ENCODE measurements around the gene HYAL3. TPM values are rescaled to one million over a fixed set of nuclear protein-coding genes. Genes with fewer than 3 reads are reported as not detected.
A peak's percentile ranks its signal among the peaks of the same experiment; 100 is the strongest.

Gene HYAL3
- total and polyA plus RNA-seq, 2 of the 8 experiments (the other 6 are each of a cell fraction or from before 2014, with no cell fraction given) = 3.2 to 12.2 TPM

DNA sequence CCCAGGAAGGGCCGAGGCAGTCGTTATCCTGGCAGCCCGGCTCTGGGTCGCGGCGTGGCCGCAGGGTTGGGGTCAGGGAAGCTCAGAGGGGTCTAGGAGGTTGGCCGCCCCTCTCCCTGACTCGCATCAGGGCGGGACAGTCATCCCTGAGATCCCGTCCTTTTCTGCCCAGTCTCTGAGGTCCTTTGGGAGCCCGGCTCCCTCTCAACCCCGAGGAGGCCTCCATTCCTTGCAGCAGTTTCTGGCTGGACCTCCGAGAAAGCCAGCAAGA, 22.8 kb upstream of the HYAL3 start:
- H3K4me3 ChIP-seq (ENCODE audit: extremely low read depth in 1 of 4, insufficient read depth in 2 of 4, low read depth in 3 of 4, low read length in 4 of 4) = peak overlapping the region; percentile 89 to 96 (median 94)
- peak overlapping the region; percentile 64 for H4K5ac ChIP-seq (ENCODE audit: insufficient read length, low read depth, low read length)
- DNase-seq (ENCODE audit: low read depth in 1 of 2, low spot score in 2 of 2) = no peak
- no peak overlapping the region for H3K14ac ChIP-seq (ENCODE audit: insufficient read length)
- H2BK120ac ChIP-seq (replicated peaks; ENCODE audit: low read depth, low read length) = no peak overlapping the region
- H2BK5ac ChIP-seq (ENCODE audit: low read depth, low read length) = peak overlapping the region; percentile 99
- H3K9me3 ChIP-seq (ENCODE audit: insufficient read depth in 2 of 2, low read depth in 1 of 2, low read length in 1 of 2) = no peaks in the 10 kb centered on the region
- H2AFZ ChIP-seq (ENCODE audit: low read length) = peak overlapping the region; percentile 29; the same call in 1 of the 2 replicates
- peak overlapping the region; percentile 91 for H4K91ac ChIP-seq (replicated peaks; ENCODE audit: insufficient read length, low read length)
- H4K20me1 ChIP-seq (replicated peaks in 1 of 2; ENCODE audit: control insufficient read depth in 1 of 2, insufficient read depth in 2 of 2, low read length in 2 of 2) = peaks cover 13 to 28% of the 10 kb centered on the region in 2 experiments
- H3K18ac ChIP-seq (ENCODE audit: extremely low read depth, low read length) = peak overlapping the region; percentile 97
- H2BK12ac ChIP-seq (ENCODE audit: low read depth, low read length) = no peak overlapping the region; the same call in 1 of the 2 replicates
- no peak for FAIRE-seq
- H2BK15ac ChIP-seq (ENCODE audit: low read length) = peak overlapping the region; percentile 88; the same call in 1 of the 2 replicates
- peaks cover 0 to 37% (median 20%) of the 10 kb centered on the region in 4 experiments; a peak in 6 of 7 replicates for H3K4me1 ChIP-seq (replicated peaks in 1 of 4; ENCODE audit: control insufficient read depth in 3 of 4, insufficient read depth in 4 of 4, low read length in 3 of 4)
- H3K27ac ChIP-seq (ENCODE audit: low read depth, low read length) = peak overlapping the region; percentile 38; the same call in 1 of the 2 replicates
- H3K9ac ChIP-seq (replicated peaks in 1 of 4; ENCODE audit: extremely low read depth in 1 of 4, low read depth in 3 of 4, low read length in 3 of 4) = peak overlapping the region in 3 of 4 experiments; percentile 61 to 78 (median 66); a peak in 6 of 7 replicates
- 1% methylated on average over 14 of the region's 14 CpGs; no CpG with 5 or more reads in 1 of the 2 experiments for WGBS, 2 experiments (ENCODE audit: extremely low coverage in 1 of 2, insufficient coverage in 1 of 2, insufficient read length in 1 of 2, insufficient replicate concordance in 2 of 2, low coverage in 1 of 2, low lambda C conversion rate in 2 of 2, missing lambda C conversion rate in 1 of 2)
- no peak overlapping the region for H3K23ac ChIP-seq (ENCODE audit: insufficient read length)
- H3K23me2 ChIP-seq (ENCODE audit: low read depth, low read length) = peaks cover 17% of the 10 kb centered on the region
- peak overlapping the region; percentile 33 for H3K4ac ChIP-seq (replicated peaks; ENCODE audit: insufficient read length, low read depth, low read length)
- peak overlapping the region; percentile 84 for H3K56ac ChIP-seq (replicated peaks; ENCODE audit: insufficient read length, low read depth, low read length)
- H2BK20ac ChIP-seq (ENCODE audit: low read length) = no peak overlapping the region
- H3K36me3 ChIP-seq (ENCODE audit: control insufficient read depth in 2 of 4, insufficient read depth in 4 of 4, low read length in 3 of 4) = peaks cover 23 to 35% (median 30%) of the 10 kb centered on the region in 4 experiments
- peaks cover 0 to 29% of the 10 kb centered on the region in 2 experiments; a peak in 3 of 4 replicates for H3K79me2 ChIP-seq (ENCODE audit: control insufficient read depth in 1 of 2, insufficient read depth in 2 of 2, low read length in 2 of 2)
- no peak for TF ChIP-seq YY1 (IDR thresholded peaks at IDR 0.05; ENCODE audit: low read depth, low read length)
- peak; percentile 17; the same call in 1 of the 2 replicates for TF ChIP-seq POLR2AphosphoS5 (IDR thresholded peaks at IDR 0.05; ENCODE audit: low read depth, low read length)
- TF ChIP-seq RAD21 (IDR thresholded peaks at IDR 0.05 in 1 of 2, conservative IDR thresholded peaks at IDR 0.05 in 1 of 2; ENCODE audit: low read depth in 2 of 2, low read length in 2 of 2) = no peak
- no peak for TF ChIP-seq RNF2 (IDR thresholded peaks at IDR 0.05; ENCODE audit: borderline replicate concordance, low read depth, low read length, missing control alignments, poor library complexity, severe bottlenecking)
- no peak for TF ChIP-seq CHD1 (IDR thresholded peaks at IDR 0.05; ENCODE audit: low read depth, low read length)
- peak; percentile 20 for TF ChIP-seq SAP30 (IDR thresholded peaks at IDR 0.05; ENCODE audit: insufficient read depth, insufficient replicate concordance, low read length)
- TF ChIP-seq TEAD4 (IDR thresholded peaks at IDR 0.05; ENCODE audit: low read depth, low read length) = no peak
- peak; percentile 73 for TF ChIP-seq KDM4A (IDR thresholded peaks at IDR 0.05; ENCODE audit: low read depth, low read length, severe bottlenecking)
- peak in 1 of 2 experiments; percentile 16; a peak in 1 of 3 replicates for TF ChIP-seq POLR2A (IDR thresholded peaks at IDR 0.05; ENCODE audit: control extremely low read depth in 1 of 2, low read depth in 2 of 2, low read length in 2 of 2)
- no peak overlapping the region for H2AK5ac ChIP-seq (ENCODE audit: low read depth, low read length)
- POLR2A ChIA-PET (ENCODE audit: partially characterized antibody) = interaction anchor here (1.4 to 12.6 kb wide), 9 partner anchors 8 to 86 kb away, joined by 3 to 149 read pairs (median 16); partner anchors contain the start of genes GNAI2, HYAL1, HYAL3 and IFRD2
- H3K79me1 ChIP-seq (ENCODE audit: low read depth, low read length) = peaks cover 20% of the 10 kb centered on the region
- H4K8ac ChIP-seq (ENCODE audit: extremely low read depth, insufficient read depth, low read length) = peak overlapping the region; percentile 36; the same call in 1 of the 2 replicates
- no peaks in the 10 kb centered on the region for H3K27me3 ChIP-seq (replicated peaks in 1 of 4; ENCODE audit: control insufficient read depth in 3 of 4, extremely low read depth in 1 of 4, insufficient read depth in 3 of 4, low read length in 3 of 4)
- H3K4me2 ChIP-seq (ENCODE audit: insufficient read depth in 1 of 2, low read depth in 2 of 2, low read length in 2 of 2) = peak overlapping the region; percentile 97
- CTCF ChIA-PET (ENCODE audit: partially characterized antibody) = interaction anchor here (1.0 to 7.5 kb wide), 14 partner anchors 10 to 130 kb away, joined by 3 to 75 read pairs (median 7); partner anchors contain the start of genes CYB561D2, GNAT1, HYAL1 and IFRD2

Data from H1 (cell line).